Stimulated activated CD4-positive, alpha-beta T cell treated with anti-CD3 and anti-CD28 coated beads, Interleukin-15, amount 100 ng/mL, for 24 hours (primary cell): ENCODE results near the gene CDH4.

Experiments used
- DNase-seq: peaks from one replicate; pipeline ENCODE4 v3.0.0-alpha.2; 2020

The CDH4 gene

GRCh38 chr20:61303217-61303616, 51.2 kb downstream of the CDH4 start:
- no peak for DNase-seq

GRCh38 chr20:61303675-61304074, 51.6 kb downstream of the CDH4 start:
- no peak for DNase-seq

- no peak for DNase-seq
Observed at GRCh38 chr20:61304750-61305149, 52.7 kb downstream of the CDH4 start.

GRCh38 chr20:61306937-61307475, 54.9 kb downstream of the CDH4 start:
- no peak for DNase-seq

- DNase-seq, result no peak
Observed at GRCh38 chr20:61307686-61308476, 55.8 kb downstream of the CDH4 start.

- DNase-seq, result no peak
Observed at GRCh38 chr20:61308477-61308774, 56.4 kb downstream of the CDH4 start.

- no peak for DNase-seq
Observed at GRCh38 chr20:61310954-61311353, 58.9 kb downstream of the CDH4 start.

- no peak for DNase-seq
Observed at GRCh38 chr20:61311656-61312387, 59.8 kb downstream of the CDH4 start.

- no peak for DNase-seq
Observed at GRCh38 chr20:61312925-61313324, 60.9 kb downstream of the CDH4 start.

GRCh38 chr20:61313396-61313795, 61.3 kb downstream of the CDH4 start:
- DNase-seq, result no peak

- DNase-seq, result no peak
Observed at GRCh38 chr20:61314326-61315010, 62.4 kb downstream of the CDH4 start.

- no peak for DNase-seq
Observed at GRCh38 chr20:61315319-61315718, 63.3 kb downstream of the CDH4 start.

- DNase-seq, result no peak
Observed at GRCh38 chr20:61316346-61316745, 64.3 kb downstream of the CDH4 start.

GRCh38 chr20:61317966-61318530, 66.0 kb downstream of the CDH4 start:
- no peak for DNase-seq

- DNase-seq, result no peak
Observed at GRCh38 chr20:61320691-61321425, 68.8 kb downstream of the CDH4 start.

GRCh38 chr20:61321481-61321880, 69.4 kb downstream of the CDH4 start:
- DNase-seq, result no peak

- DNase-seq, result no peak
Observed at GRCh38 chr20:61322151-61322865, 70.2 kb downstream of the CDH4 start.

GRCh38 chr20:61324906-61325305, 72.8 kb downstream of the CDH4 start:
- DNase-seq, result no peak

GRCh38 chr20:61325718-61326117, 73.7 kb downstream of the CDH4 start:
- no peak for DNase-seq

- no peak for DNase-seq
Observed at GRCh38 chr20:61328911-61329558, 77.0 kb downstream of the CDH4 start.

GRCh38 chr20:61330441-61330840, 78.4 kb downstream of the CDH4 start:
- no peak for DNase-seq
